GM20431 (cell line): ENCODE results near the gene NUPR2.
"Not testable (repeated sequence)": the region's sequence is repeated elsewhere in the genome, so short reads cannot be mapped to it uniquely, and the experiment has no call there.

ENCODE experiments used
- in situ Hi-C: fragments of 300-500 bp; cut with MseI, MboI; formaldehyde crosslinking; loops from one replicate; pipeline ENCODE4 v1.15.0; 2020; ENCODE audit warnings: low sequenced_read_pairs; ENCODE audit not compliant: unreplicated experiment

The NUPR2 gene

GRCh38 chr7:56091591-56091990 is 24.6 kb downstream of the NUPR2 start:
- in situ Hi-C loops: no loop called here

GRCh38 chr7:56087445-56087844 is 28.8 kb downstream of the NUPR2 start:
- in situ Hi-C loops: no loop called here

GRCh38 chr7:56086761-56087160 is 29.5 kb downstream of the NUPR2 start:
- in situ Hi-C loops: no loop called here

- in situ Hi-C loops: no loop called here
These were observed 32.9 kb downstream of the NUPR2 start for GRCh38 chr7:56083150-56083785.

- in situ Hi-C loops: no loop called here
These were observed 34.4 kb downstream of the NUPR2 start for GRCh38 chr7:56081626-56082340.

GRCh38 chr7:56080726-56081435 is 35.3 kb downstream of the NUPR2 start:
- in situ Hi-C loops: not testable (repeated sequence)

GRCh38 chr7:56079450-56080185 is 36.6 kb downstream of the NUPR2 start:
- in situ Hi-C loops: loop anchor here (10.0 kb wide), 2 partner anchors 75 to 435 kb away; no protein-coding TSS in a partner anchor

- in situ Hi-C loops: loop anchor here (10.0 kb wide), 2 partner anchors 73 to 433 kb away; no protein-coding TSS in a partner anchor
These were observed 38.0 kb downstream of the NUPR2 start for GRCh38 chr7:56078196-56078595.

GRCh38 chr7:56077681-56078080 is 38.5 kb downstream of the NUPR2 start:
- in situ Hi-C loops: loop anchor here (10.0 kb wide), 2 partner anchors 73 to 433 kb away; no protein-coding TSS in a partner anchor

GRCh38 chr7:56074371-56074791 is 41.8 kb downstream of the NUPR2 start:
- in situ Hi-C loops: loop anchor here (10.0 kb wide), 2 partner anchors 70 to 430 kb away; no protein-coding TSS in a partner anchor

GRCh38 chr7:56066376-56066775 is 49.8 kb downstream of the NUPR2 start:
- in situ Hi-C loops: not testable (repeated sequence)
